ENCODE data around the gene HDGFL2. TPM values are rescaled to one million over a fixed set of nuclear protein-coding genes. Genes with fewer than 3 reads are reported as not detected.

The HDGFL2 gene
- total RNA-seq, 1 donor from 2014 or later, result 66.3 TPM

Other genes with a start within 250 kb of the HDGFL2 start
- 0.28 and 0.40 TPM in 2 replicates for gene EBI3, start 242.8 kb upstream of the HDGFL2 start, total RNA-seq
- gene YJU2, start 225.2 kb upstream of the HDGFL2 start, total RNA-seq, result 20.4 and 20.8 TPM in 2 replicates
- not detected in 2 replicates for gene SHD, start 193.0 kb upstream of the HDGFL2 start, total RNA-seq
- gene TMIGD2, start 169.9 kb upstream of the HDGFL2 start, total RNA-seq, result not detected in 2 replicates
- gene FSD1, start 167.7 kb upstream of the HDGFL2 start, total RNA-seq, result 23.6 and 27.8 TPM in 2 replicates
- gene STAP2, start 133.5 kb upstream of the HDGFL2 start, total RNA-seq, result 8.1 and 10.3 TPM in 2 replicates
- gene MPND, start 128.7 kb upstream of the HDGFL2 start, total RNA-seq, result 9.6 and 10.7 TPM in 2 replicates
- 46.9 and 48.3 TPM in 2 replicates for gene SH3GL1, start 71.8 kb upstream of the HDGFL2 start, total RNA-seq
- 23.1 and 29.8 TPM in 2 replicates for gene CHAF1A, start 69.7 kb upstream of the HDGFL2 start, total RNA-seq
- gene UBXN6, start 14.5 kb upstream of the HDGFL2 start, total RNA-seq, result 82.9 and 114 TPM in 2 replicates
- under 0.01 TPM in 1 of 2 replicates, not detected in the other for gene PLIN4, start 46.2 kb downstream of the HDGFL2 start, total RNA-seq
- gene PLIN5, start 62.9 kb downstream of the HDGFL2 start, total RNA-seq, result 0.20 and 0.32 TPM in 2 replicates
- 0.13 and 0.32 TPM in 2 replicates for gene LRG1, start 67.7 kb downstream of the HDGFL2 start, total RNA-seq
- 92.9 and 107 TPM in 2 replicates for gene SEMA6B, start 87.4 kb downstream of the HDGFL2 start, total RNA-seq
- 30.5 and 40.3 TPM in 2 replicates for gene TNFAIP8L1, start 167.2 kb downstream of the HDGFL2 start, total RNA-seq
- 242 and 256 TPM in 2 replicates for gene MYDGF, start 198.0 kb downstream of the HDGFL2 start, total RNA-seq